SIG-M5 treated with dmso at 0.1 percent for 504 hours (cell line): ENCODE data around the gene R3HCC1L.
"Not testable (repeated sequence)": the region's sequence is repeated elsewhere in the genome, so short reads cannot be mapped to it uniquely, and the experiment has no call there.

Experiments used
- DNase-seq: peaks from one replicate; lab custom pipeline; 2025; ENCODE audit not compliant: unreplicated experiment; lab: John Stamatoyannopoulos, UW

R3HCC1L gene

GRCh38 chr10:98170249-98171117 lies 36.0 kb downstream of the R3HCC1L start:
- peak; percentile 37 for DNase-seq

- no peak for DNase-seq
These were observed 37.6 kb downstream of the R3HCC1L start for GRCh38 chr10:98172073-98172472.

GRCh38 chr10:98172495-98172894 lies 38.0 kb downstream of the R3HCC1L start:
- no peak for DNase-seq

GRCh38 chr10:98173260-98173659 lies 38.8 kb downstream of the R3HCC1L start:
- DNase-seq: no peak

GRCh38 chr10:98182351-98182915 lies 48.0 kb downstream of the R3HCC1L start:
- DNase-seq: not testable (repeated sequence)

- DNase-seq: no peak
These were observed 52.2 kb downstream of the R3HCC1L start for GRCh38 chr10:98186681-98187080.

GRCh38 chr10:98190773-98191172 lies 56.3 kb downstream of the R3HCC1L start:
- not testable (repeated sequence) for DNase-seq

GRCh38 chr10:98193037-98193436 lies 58.6 kb downstream of the R3HCC1L start:
- DNase-seq: no peak

GRCh38 chr10:98194633-98195032 lies 60.2 kb downstream of the R3HCC1L start:
- no peak for DNase-seq

- no peak for DNase-seq
These were observed 60.7 kb downstream of the R3HCC1L start for GRCh38 chr10:98195120-98195519.

- DNase-seq: no peak
These were observed 62.5 kb downstream of the R3HCC1L start for GRCh38 chr10:98196985-98197384.

GRCh38 chr10:98201760-98202159 lies 67.3 kb downstream of the R3HCC1L start:
- no peak for DNase-seq

GRCh38 chr10:98202378-98202777 lies 67.9 kb downstream of the R3HCC1L start:
- DNase-seq: no peak

GRCh38 chr10:98205351-98205750 lies 70.9 kb downstream of the R3HCC1L start:
- DNase-seq: no peak

- DNase-seq: no peak
These were observed 74.5 kb downstream of the R3HCC1L start for GRCh38 chr10:98208925-98209324.

GRCh38 chr10:98209441-98209840 lies 75.0 kb downstream of the R3HCC1L start:
- no peak for DNase-seq

GRCh38 chr10:98212196-98212595 lies 77.7 kb downstream of the R3HCC1L start:
- no peak for DNase-seq

GRCh38 chr10:98213740-98214139 lies 79.3 kb downstream of the R3HCC1L start:
- no peak for DNase-seq

- no peak for DNase-seq
These were observed 80.9 kb downstream of the R3HCC1L start for GRCh38 chr10:98215373-98215772.

GRCh38 chr10:98217801-98218200 lies 83.3 kb downstream of the R3HCC1L start:
- DNase-seq: peak; percentile 13

- no peak for DNase-seq
These were observed 89.4 kb downstream of the R3HCC1L start for GRCh38 chr10:98223874-98224273.

GRCh38 chr10:98224509-98224908 lies 90.1 kb downstream of the R3HCC1L start:
- DNase-seq: no peak

GRCh38 chr10:98224996-98225395 lies 90.5 kb downstream of the R3HCC1L start:
- DNase-seq: no peak
